HG03045 (cell line): ENCODE data around the gene ESYT3.

Source experiments
- ATAC-seq: cut with Tn5 transposase; IDR thresholded peaks from one replicate; pipeline ENCODE4 v1.9.1; 2021; ENCODE audit warnings: mild to moderate bottlenecking, moderate library complexity; ENCODE audit not compliant: unreplicated experiment

ESYT3 gene, protein sequence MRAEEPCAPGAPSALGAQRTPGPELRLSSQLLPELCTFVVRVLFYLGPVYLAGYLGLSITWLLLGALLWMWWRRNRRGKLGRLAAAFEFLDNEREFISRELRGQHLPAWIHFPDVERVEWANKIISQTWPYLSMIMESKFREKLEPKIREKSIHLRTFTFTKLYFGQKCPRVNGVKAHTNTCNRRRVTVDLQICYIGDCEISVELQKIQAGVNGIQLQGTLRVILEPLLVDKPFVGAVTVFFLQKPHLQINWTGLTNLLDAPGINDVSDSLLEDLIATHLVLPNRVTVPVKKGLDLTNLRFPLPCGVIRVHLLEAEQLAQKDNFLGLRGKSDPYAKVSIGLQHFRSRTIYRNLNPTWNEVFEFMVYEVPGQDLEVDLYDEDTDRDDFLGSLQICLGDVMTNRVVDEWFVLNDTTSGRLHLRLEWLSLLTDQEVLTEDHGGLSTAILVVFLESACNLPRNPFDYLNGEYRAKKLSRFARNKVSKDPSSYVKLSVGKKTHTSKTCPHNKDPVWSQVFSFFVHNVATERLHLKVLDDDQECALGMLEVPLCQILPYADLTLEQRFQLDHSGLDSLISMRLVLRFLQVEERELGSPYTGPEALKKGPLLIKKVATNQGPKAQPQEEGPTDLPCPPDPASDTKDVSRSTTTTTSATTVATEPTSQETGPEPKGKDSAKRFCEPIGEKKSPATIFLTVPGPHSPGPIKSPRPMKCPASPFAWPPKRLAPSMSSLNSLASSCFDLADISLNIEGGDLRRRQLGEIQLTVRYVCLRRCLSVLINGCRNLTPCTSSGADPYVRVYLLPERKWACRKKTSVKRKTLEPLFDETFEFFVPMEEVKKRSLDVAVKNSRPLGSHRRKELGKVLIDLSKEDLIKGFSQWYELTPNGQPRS

GRCh38 chr3:138434276-138434874 is at the start of gene ESYT3:
Gene ESYT3 (plus strand): TSS chr3:138434616. CDS start chr3:138434799, 183 bp downstream.
- no peak for ATAC-seq

GRCh38 chr3:138384976-138385375 is 49.4 kb upstream of the ESYT3 start:
- ATAC-seq: no peak

DNA sequence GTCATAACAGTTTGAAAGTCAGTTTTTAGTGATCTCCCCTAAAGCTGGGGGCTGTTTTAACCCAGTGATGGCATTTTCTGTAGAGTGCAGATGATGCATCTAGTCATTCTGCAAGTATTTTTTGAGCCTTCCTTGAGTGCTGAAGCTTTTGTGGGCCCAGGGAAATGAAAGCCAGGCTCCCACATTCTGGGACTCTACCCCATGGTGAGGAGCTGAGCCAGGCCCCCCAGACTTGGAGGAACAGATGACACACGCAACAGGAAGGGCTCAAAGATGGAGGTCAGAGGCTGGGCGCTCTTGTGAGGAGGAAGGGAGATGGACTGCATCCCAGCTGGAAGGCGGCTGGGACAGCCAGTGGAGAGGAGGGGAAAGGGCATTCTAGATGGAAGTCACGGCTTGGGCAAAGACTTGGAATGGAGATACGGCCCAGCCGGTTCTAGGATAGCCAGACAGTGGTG is 45.2 kb upstream of the ESYT3 start:
- no peak for ATAC-seq

DNA sequence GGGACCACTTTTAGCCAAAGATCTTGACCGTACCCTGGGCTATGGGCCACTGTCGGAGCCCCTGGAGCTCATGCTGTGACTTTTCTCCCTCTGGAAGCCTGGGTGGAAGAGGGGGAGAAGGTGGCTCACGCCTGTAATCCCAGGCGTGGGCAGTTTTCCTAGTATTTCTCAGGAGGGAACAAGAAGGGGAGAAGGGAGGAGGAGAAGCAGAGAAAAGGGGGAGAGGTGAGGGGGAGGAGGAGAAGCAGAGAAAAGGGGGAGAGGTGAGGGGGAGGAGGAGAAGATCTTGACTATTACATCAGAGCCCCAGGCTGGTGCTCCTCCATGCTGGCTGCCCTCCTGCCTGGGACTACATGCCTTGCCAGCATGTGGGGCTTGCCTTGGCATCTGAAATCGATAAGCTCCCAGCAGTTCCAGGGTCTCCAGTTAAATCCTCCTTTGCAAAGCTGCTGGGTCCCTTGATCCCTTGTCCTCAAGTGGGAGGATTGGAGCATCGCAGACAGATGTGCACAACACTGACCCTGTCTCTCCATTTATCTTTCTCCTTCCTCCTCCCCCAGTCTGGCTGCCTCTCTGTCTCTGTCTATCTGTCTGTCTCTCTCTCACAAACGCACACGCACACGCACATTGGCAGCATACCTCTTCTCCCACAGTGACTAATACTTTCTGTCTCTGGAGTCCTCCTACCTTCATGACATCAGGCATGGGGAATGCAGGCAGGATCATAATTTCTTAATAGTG is 44.4 kb upstream of the ESYT3 start:
- ATAC-seq: no peak

DNA sequence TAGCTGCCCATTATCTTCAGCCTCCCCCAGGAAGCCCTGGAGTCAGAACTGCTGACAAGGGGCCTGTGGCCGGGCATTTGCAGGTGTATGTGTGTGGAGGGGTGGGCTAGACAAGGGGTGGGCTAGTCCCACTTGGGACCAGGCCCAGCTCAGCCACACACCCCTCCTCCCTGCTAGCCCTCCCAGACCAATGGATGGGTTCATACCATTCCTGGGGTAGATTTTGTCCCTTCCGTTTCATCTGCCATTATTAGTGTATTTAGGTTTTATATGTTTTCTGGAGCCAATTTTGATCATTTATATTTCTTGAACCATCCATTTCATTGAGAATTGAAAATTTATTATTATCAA is 43.9 kb upstream of the ESYT3 start:
- no peak for ATAC-seq

DNA sequence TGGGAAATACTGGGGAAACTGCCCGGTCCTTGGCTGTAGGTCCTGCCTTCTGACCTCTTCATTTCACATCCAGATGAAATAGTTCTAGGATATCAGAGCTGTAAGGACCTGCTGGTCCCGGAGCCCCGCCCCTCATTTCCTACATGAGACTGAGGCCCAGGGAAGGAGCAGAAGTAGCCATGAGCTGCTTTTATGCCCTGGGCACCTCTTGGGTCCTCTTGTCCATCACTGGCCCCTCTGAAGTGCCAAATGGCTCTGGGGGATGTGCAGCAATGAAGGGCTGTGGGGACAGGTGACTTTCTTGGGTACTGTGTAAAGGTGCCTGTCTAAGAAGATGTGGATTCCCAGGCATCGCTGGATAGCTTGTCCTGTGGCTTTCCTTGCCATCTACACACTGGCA is 40.3 kb upstream of the ESYT3 start:
- no peak for ATAC-seq

DNA sequence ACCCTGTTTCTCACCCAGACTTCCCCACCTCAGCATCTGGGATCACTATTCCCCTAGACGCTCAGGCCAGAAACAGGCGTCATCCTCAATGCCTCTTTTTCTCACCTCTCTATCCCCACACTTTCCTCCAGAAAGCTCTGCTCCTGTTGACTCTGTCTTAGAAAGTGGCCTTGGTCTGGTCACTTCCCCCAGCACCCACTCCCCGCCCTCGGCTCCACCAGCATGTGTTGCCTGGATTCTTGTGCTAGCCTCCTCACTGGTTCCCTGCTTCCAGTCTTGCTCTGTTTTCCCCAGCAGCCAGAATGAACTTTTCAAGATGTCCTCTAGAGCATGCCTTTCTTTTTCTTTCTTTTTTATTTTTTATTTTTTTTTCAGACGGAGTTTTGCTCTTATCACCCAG is 39.7 kb upstream of the ESYT3 start:
- no peak for ATAC-seq

- ATAC-seq: no peak
Observed at GRCh38 chr3:138395865-138396751, 38.3 kb upstream of the ESYT3 start.

DNA sequence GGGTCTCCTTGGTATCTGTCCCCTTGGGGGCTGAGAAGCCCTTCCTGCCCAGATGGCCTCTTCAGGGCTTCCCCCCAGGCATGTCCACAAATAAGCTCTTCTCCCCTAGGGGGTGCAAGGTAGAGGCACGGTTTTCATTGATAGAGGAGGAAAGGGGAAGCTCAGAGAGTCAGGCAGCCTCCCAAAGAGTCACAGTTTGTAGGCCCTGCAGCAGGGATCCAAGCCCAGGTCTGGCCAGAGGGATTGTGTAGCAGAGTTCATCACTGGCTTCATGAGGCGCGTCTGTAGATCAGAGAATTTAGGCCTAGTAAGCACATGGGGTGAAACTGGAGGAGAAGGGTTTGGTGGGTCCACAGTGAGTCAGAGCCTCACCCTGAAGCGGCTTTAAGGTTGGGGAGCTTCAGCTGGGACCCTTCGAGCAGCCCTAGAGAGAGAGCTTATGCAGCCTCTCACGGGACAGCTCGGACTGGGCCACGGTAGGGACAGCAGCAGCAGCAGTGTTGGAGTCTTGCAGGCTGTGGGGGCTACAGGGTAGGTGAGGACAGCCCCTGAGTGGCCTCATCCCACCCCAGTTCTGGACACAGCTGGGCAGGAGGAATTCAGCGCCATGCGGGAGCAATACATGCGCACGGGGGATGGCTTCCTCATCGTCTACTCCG is 37.5 kb upstream of the ESYT3 start:
- no peak for ATAC-seq

GRCh38 chr3:138397983-138398382 is 36.4 kb upstream of the ESYT3 start:
- no peak for ATAC-seq

- no peak for ATAC-seq
Observed at GRCh38 chr3:138398791-138399575, 35.4 kb upstream of the ESYT3 start.

DNA sequence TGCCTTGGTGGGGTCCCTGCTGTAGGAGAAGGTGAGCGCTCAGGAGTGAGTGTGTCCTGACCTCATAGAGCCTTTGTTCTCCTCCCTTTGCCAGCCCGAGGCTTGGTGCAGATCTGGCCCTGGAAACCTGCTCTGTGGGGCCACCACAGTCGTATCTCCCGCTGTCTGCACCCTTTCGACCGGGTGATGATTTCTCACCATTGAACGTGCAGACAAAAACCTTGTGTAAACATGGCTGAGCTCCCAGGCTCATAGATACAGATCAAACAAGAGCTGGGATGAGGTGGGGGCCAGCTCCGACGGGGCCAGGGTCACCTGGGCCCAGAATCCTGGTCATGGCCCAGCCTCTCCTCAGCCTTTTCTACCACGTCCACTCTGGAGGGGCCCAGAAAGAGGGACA is 34.6 kb upstream of the ESYT3 start:
- ATAC-seq: no peak

GRCh38 chr3:138400651-138401070 is 33.8 kb upstream of the ESYT3 start:
- ATAC-seq: no peak

DNA sequence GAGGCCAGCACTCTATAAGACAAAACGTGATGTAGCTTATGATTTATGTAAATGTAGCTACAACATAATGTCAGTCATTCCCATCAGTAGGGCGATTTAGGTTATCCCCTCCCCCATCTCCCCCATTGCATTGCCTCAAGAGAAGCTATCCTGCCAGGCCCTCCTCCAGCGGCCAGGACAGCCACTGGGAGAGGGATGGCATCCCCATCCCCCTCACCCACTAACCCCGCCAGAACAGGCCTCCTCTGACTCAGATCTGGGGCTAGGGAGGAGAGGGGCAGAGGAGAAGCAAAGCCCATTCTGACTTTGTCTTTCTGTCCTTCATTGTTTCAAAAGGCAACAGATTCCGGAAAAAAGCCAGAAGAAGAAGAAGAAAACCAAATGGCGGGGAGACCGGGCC is 32.6 kb upstream of the ESYT3 start:
- ATAC-seq: no peak

DNA sequence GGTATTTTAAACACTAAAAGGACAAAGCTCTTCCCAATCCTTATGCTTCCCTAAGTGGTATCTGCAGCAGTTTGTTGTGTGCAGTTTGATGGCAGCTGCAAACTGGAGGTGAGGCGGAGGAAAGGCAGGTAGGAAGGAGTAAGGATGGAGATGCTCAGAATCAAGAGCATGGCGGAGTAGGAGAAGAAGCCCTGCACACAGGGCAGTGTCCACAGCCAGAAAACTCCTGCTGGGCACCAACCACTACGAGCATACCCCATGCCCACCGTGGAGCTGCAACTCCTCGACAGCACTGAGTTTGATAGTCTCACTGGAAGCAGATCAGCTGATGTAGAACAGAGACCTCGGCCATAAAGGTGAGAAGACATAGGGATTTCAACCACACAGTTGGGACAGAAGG is 30.3 kb upstream of the ESYT3 start:
- no peak for ATAC-seq

GRCh38 chr3:138405001-138405400 is 29.4 kb upstream of the ESYT3 start:
- ATAC-seq: no peak

- ATAC-seq: no peak
Observed at GRCh38 chr3:138405486-138405885, 28.9 kb upstream of the ESYT3 start.

DNA sequence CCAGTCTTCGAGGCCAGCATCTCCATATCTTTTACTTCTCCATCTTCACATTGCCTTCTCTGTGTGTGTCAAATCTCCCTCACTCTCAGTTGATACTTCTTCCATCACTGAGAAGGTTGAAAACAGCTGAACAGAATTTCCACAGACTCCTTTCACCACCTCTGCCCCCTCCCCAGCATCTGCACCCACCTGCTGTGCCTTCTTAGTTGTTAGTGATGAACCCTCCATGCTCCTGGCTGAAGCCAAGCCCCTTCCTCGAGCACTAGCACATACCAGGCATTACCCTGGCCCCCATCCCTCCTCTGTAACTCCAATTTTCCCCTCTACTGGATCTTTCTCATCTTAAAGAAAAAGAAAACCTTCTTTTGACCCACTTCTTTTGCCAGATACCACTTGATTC is 27.8 kb upstream of the ESYT3 start:
- ATAC-seq: no peak
